GM19395 (cell line): Measurements from ENCODE around the gene PDE6A.

Experiments
- ATAC-seq: cut with Tn5 transposase; IDR thresholded peaks from one replicate; pipeline ENCODE4 v1.9.1; 2021; ENCODE audit warnings: mild to moderate bottlenecking, moderate library complexity; ENCODE audit not compliant: unreplicated experiment

Gene PDE6A

DNA sequence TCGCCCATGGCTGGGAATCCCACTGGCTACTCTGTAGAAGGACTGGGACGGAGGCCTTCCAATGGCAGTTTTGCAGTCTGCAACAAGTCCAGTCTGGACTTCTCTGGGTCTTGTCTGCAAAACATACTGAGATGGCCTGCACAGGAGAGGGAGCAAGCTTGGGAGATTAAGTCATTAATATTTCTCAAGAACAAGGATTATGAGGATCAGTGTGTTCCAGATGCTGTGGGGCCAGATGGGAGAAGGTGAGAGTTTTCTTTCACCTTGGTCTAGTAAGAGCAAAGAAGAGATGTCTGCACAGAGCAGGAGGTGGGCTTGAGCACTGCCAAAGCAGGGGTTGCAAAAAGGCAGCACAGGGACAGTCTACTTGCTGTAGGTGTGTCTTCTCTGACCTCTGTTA, at the start of gene PDE6A:
Gene PDE6A (minus strand): TSS at position 128 of the 400 bp plus-strand sequence. CDS start 120 bp downstream, at position 8.
- ATAC-seq = no peak

DNA sequence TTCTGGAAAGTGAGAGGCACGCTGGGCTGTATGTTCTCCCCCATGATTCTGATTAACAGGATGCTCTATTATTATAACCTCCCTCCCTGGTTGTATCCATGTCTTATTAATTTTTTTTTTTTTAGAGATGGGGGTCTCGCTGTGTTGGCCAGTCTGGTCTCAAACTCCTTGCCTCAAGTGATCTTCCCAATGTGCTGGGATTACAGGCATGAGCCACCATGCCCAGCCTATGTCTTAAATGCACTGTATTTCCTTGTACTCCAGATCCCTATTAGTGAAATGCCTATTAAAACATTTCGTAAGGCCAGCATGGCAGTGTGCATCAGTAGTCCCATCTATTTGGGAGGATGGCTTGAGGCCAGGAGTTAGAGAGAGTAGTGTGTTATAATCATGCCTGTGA, 48.9 kb upstream of the PDE6A start:
- no peak for ATAC-seq

GRCh38 chr5:149990518-149991376, 46.2 kb upstream of the PDE6A start:
- peak; percentile 75 for ATAC-seq

DNA sequence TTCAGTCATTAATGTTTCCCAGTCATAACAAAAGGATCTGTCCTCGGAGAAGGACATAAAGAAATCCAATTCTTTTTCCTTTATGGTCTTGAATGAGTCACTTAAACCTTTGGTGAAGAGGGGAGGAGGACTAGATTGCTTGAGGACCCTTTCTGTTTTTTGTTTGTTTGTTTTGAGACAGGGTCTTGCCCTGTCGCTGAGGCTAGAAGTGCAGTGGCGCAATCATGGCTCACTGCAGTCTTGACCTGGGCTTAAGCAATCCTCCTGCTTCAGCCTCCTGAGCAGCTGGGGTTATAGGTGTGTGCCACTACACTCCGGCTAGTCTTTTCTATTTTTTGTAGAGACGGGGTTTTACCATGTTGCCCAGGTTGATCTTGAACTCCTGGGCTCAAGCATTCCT, 43.5 kb upstream of the PDE6A start:
- ATAC-seq = no peak

GRCh38 chr5:149982505-149982904, 37.9 kb upstream of the PDE6A start:
- no peak for ATAC-seq

- ATAC-seq = no peak
These were observed 36.6 kb upstream of the PDE6A start for GRCh38 chr5:149981206-149981605.

GRCh38 chr5:149979896-149980295, 35.3 kb upstream of the PDE6A start:
- ATAC-seq = no peak

GRCh38 chr5:149975409-149975808, 30.8 kb upstream of the PDE6A start:
- ATAC-seq = no peak

GRCh38 chr5:149969181-149969930, 24.8 kb upstream of the PDE6A start:
- ATAC-seq = no peak

DNA sequence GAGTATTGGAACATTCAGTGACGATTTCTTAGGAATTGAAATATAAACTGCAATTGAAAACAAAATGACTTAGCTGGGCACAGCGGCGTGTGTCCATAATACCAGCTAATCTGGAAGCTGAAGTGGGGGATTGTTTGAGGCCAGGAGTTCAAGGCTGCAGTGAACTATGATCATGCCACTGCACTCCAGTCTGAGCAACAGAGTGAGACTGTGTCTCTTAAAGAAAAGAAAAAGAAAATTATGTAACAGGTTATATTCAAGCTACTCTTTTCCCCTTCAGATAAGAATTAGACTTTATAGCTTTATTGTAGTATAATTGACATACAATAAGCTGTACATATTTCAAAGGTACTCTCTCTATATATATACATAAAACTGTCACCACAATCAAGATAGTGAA, 22.4 kb upstream of the PDE6A start:
- no peak for ATAC-seq

DNA sequence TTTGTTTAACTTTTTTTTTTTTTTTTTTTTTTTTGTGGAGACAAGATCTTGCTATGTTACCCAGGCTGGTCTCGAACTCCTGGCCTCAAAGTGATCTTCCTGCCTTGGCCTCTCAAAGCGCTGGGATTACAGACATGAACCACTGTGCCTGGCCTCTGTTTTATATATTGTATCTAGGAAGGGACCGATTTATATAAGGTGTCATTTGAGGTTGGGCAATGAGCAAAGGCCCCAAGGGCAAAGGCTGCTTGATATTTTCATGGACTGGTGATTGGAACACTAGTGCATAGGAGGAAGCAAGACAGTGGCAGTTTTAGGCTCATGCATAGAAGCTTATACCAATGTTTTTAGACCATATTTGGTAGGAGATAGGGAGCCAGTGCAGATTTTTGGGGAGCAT, 19.1 kb upstream of the PDE6A start:
- no peak for ATAC-seq

DNA sequence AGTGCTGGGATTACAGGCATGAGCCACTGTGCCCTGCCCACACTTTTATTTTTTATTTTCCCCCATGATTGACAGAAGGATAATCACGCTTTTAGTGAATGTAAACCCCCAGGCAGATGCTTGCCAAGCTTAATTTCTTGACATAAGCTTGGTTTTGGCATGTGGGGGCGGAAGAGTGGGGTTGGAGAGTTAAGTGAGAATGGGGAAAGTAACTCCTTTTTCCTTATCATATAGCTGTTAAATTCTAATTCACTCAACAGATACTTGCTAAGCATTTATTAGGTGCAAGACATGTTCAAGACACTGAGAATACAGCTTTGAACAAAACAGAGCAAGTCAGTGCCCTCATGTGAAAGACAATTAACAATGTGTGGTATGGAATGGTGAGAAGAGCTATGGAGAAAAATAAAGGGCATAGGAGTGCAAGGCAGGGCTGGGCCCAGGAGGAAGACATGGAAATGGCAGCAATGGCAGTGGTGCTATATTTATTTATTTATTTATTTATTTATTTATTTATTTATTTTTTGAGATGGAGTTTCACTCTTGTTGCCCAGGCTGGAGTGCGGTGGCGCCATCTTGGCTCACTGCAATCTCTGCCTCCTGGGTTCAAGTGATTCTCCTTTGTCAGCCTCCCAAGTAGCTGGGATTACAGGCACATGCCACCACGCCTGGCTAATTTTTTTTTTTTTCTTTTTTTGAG, 18.2 kb upstream of the PDE6A start:
- no peak for ATAC-seq

GRCh38 chr5:149961957-149962409, 17.4 kb upstream of the PDE6A start:
- no peak for ATAC-seq

GRCh38 chr5:149961186-149961685, 16.6 kb upstream of the PDE6A start:
- ATAC-seq = no peak

- ATAC-seq = peak; percentile 97
These were observed 15.9 kb upstream of the PDE6A start, which contains the start of gene SLC26A2 for GRCh38 chr5:149960272-149961185. TSS of gene SLC26A2 (plus strand) at chr5:149960758. CDS start at chr5:149977653, 16,895 bp downstream.

DNA sequence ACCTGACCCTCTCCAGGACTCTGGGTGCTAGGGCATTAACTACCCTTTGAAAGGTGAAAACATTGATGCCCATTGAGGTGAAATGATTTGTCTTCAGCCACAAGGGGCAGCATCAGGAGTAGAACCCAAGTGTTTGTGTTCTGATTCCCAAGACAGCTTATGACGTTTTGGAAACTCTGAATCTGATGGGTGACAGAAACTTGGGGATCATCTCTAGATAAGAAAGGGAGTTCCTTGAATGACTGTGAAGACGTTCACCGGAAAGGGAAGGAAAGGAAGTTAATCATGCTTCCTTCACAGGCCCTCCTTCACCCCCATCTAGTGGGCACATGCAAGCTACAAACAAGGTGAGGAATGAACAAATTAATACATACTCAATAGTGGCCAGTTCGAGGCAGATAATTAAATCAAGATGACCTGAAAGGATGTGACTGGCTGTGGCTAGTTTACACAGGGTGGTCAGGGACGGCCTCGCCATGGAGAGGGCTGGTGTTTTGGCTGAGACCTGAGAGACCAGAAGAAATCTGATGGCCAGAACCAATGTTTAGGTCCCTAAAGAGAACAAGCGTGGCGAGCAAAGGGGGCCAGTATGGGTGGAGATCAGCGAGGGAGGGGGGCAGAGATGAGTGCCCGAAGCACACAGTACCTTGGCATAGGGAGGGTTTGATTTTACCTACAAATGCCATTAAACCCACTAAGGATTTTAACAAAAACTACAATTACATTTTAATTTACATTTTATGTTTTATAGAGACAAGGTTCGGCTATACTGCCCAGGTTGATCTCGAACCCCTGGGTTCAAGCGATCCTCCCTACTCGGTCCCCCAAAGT, 15.0 kb upstream of the PDE6A start:
- peak; percentile 29 for ATAC-seq

- ATAC-seq = no peak
These were observed 13.3 kb upstream of the PDE6A start for GRCh38 chr5:149957855-149958254.

GRCh38 chr5:149956685-149957084, 12.1 kb upstream of the PDE6A start:
- no peak for ATAC-seq

DNA sequence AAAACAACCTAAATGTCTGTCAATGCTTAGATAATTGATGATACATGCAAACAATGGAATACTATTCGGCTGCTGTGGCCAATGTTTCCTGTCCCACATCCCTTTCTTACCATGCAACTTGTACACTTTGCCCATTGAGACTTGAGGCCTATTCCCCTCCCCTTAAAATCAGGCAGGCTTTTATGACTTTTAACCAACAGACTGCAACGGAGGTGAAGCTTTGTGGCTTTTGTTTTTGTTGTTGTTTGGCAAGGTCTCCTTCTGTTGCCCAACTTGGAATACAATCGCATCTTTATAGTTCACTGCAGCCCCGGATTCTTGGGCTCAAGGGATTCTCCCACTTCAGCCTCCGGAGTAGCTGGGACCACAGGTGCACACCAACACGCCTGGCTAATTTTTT, 10.2 kb upstream of the PDE6A start:
- ATAC-seq = no peak
